WTC11 (cell line): ENCODE data around the gene DNM3. TPM values are rescaled to one million over a fixed set of nuclear protein-coding genes. Genes with fewer than 3 reads are reported as not detected.
A peak's percentile ranks its signal among the peaks of the same experiment; 100 is the strongest.

Experiments used
- ATAC-seq: fragments of 200-7000 bp; cut with Tn5 transposase; 2 replicates; pipeline ENCODE4 v1.10.0; 2021; ENCODE audit warnings: mild to moderate bottlenecking, moderate library complexity
- CTCF ChIA-PET: fragments of 300-600 bp; sonication (Branson Sonifier 250); formaldehyde crosslinking; loops from one replicate; lab custom pipeline; 2021; ENCODE audit warnings: antibody characterized with exemption; lab: Charles Lee
- POLR2A ChIA-PET: fragments of 350-600 bp; sonication (Branson Sonifier 250); formaldehyde crosslinking; loops from one replicate; lab custom pipeline; 2021; ENCODE audit warnings: antibody characterized with exemption; lab: Charles Lee
- DNase-seq: peaks from one replicate; pipeline ENCODE4 v3.0.0; 2021; ENCODE audit warnings: low spot score
- H3K27ac Mint-ChIP-seq: 2 replicates; pipeline ENCODE4 v1.8.0; 2021; ENCODE audit warnings: mixed read lengths
- H3K27me3 Mint-ChIP-seq: 2 replicates; pipeline ENCODE4 v1.8.0; 2021; ENCODE audit warnings: low read depth, mild to moderate bottlenecking, moderate library complexity, mixed read lengths
- H3K36me3 Mint-ChIP-seq: 2 replicates; pipeline ENCODE4 v1.8.0; 2021; ENCODE audit warnings: mixed read lengths
- H3K4me1 Mint-ChIP-seq: 2 replicates; pipeline ENCODE4 v1.8.0; 2022; ENCODE audit warnings: mixed read lengths
- H3K4me3 Mint-ChIP-seq: 2 replicates; pipeline ENCODE4 v1.8.0; 2021; ENCODE audit warnings: mild to moderate bottlenecking, moderate library complexity, mixed read lengths
- H3K9me3 Mint-ChIP-seq: 2 replicates; pipeline ENCODE4 v1.8.0; 2021; ENCODE audit warnings: mixed read lengths
- ATF1 ChIP-seq: sonication (generic); formaldehyde crosslinking; IDR thresholded peaks from 2 replicates; pipeline ENCODE4 v1.8.1; 2023; ENCODE audit warnings: mild to moderate bottlenecking, moderate library complexity, missing genetic modification reagents
- ATF6 ChIP-seq: sonication (generic); formaldehyde crosslinking; IDR thresholded peaks from 2 replicates; pipeline ENCODE4 v1.8.1; 2023; ENCODE audit warnings: mild to moderate bottlenecking, missing genetic modification reagents
- E2F1 ChIP-seq: sonication (generic); formaldehyde crosslinking; IDR thresholded peaks from 2 replicates; pipeline ENCODE4 v1.8.0; 2022; ENCODE audit warnings: mild to moderate bottlenecking, missing genetic modification reagents
- ELF4 ChIP-seq: sonication (generic); formaldehyde crosslinking; IDR thresholded peaks from 2 replicates; pipeline ENCODE4 v1.8.1; 2022; ENCODE audit warnings: low read depth, mild to moderate bottlenecking, moderate library complexity, missing genetic modification reagents
- IRF1 ChIP-seq: sonication (generic); formaldehyde crosslinking; IDR thresholded peaks from 2 replicates; pipeline ENCODE4 v1.8.0; 2023; ENCODE audit warnings: missing genetic modification reagents
- MXD4 ChIP-seq: fragments of 250-450 bp; sonication (Bioruptor Pico); IDR thresholded peaks from 2 replicates; pipeline ENCODE4 v1.8.0; 2021; ENCODE audit warnings: mild to moderate bottlenecking, moderate library complexity, borderline replicate concordance
- NFYB ChIP-seq: sonication (generic); formaldehyde crosslinking; conservative IDR thresholded peaks from 2 replicates; pipeline ENCODE4 v1.8.0; 2022; ENCODE audit warnings: low read depth, missing genetic modification reagents
- ZNF263 ChIP-seq: sonication (generic); formaldehyde crosslinking; IDR thresholded peaks from 2 replicates; pipeline ENCODE4 v1.8.1; 2022; ENCODE audit warnings: low read depth, mild to moderate bottlenecking, moderate library complexity, missing genetic modification reagents
- ZNF532 ChIP-seq: fragments of 250-450 bp; sonication (Bioruptor Pico); IDR thresholded peaks from 2 replicates; pipeline ENCODE4 v1.9.0; 2021; ENCODE audit warnings: mild to moderate bottlenecking, borderline replicate concordance
- total RNA-seq: library from RNA; stranded (reverse); gene quantifications from 3 replicates; pipeline ENCODE4 v1.2.3, GENCODE V29; 2021
- TF ChIP-seq, protein P1 (sequence below): sonication (generic); formaldehyde crosslinking; IDR thresholded peaks from 2 replicates; pipeline ENCODE4 v1.8.1; 2023; ENCODE audit warnings: mild to moderate bottlenecking, missing genetic modification reagents, moderate library complexity
- TF ChIP-seq, protein P2 (sequence below): sonication (generic); formaldehyde crosslinking; IDR thresholded peaks from 2 replicates; pipeline ENCODE4 v1.8.1; 2023; ENCODE audit warnings: mild to moderate bottlenecking, missing genetic modification reagents, moderate library complexity
- TF ChIP-seq, protein P3 (sequence below): fragments of 250-450 bp; sonication (Bioruptor Pico); IDR thresholded peaks from 2 replicates; pipeline ENCODE4 v1.9.0; 2021; ENCODE audit warnings: mild to moderate bottlenecking
- TF ChIP-seq, protein P4 (sequence below): sonication (generic); formaldehyde crosslinking; conservative IDR thresholded peaks from 2 replicates; pipeline ENCODE4 v1.8.1; 2022; ENCODE audit warnings: mild to moderate bottlenecking, missing genetic modification reagents
- TF ChIP-seq, protein P5 (sequence below): sonication (generic); formaldehyde crosslinking; IDR thresholded peaks from 2 replicates; pipeline ENCODE4 v1.8.0; 2023; ENCODE audit warnings: missing genetic modification reagents, mild to moderate bottlenecking, borderline replicate concordance
- TF ChIP-seq, protein P6 (sequence below): sonication (generic); formaldehyde crosslinking; IDR thresholded peaks from 2 replicates; pipeline ENCODE4 v1.8.1; 2022; ENCODE audit warnings: low read depth, missing genetic modification reagents, borderline replicate concordance

The DNM3 gene
- total RNA-seq, 1 experiment from 2014 or later, result 1.9 TPM

DNA sequence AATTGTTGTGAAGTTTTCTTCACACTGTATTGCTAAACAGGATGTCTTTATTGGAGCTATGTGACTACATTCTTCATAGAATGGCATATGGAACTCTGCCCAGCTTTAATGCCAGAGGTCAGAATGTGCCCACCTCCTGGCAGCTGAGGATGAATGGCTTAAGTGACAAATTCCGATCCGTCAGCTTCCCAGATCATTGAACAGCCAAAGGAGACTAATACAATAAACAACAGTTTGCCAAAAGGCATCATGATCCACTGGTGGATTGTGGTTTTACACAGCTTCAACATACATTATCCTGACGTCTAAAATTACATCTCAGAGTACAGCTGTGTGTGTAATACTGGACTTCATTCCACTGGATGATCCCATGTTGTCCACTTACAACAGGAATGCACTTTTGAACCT, 510.5 kb downstream of the DNM3 start:
- DNase-seq (no peak), ATAC-seq (no peak)
- Mint-ChIP-seq H3K9me3 (peaks cover 17% of the 10 kb centered on the region), H3K4me3 (no peak overlapping the region), H3K4me1 (peaks cover 12% of the 10 kb centered on the region), H3K27me3 (no peaks in the 10 kb centered on the region), H3K27ac (peak overlapping the region; percentile 13; the same call in 1 of the 2 replicates), H3K36me3 (peaks cover 14% of the 10 kb centered on the region)
- TF ChIP-seq E2F1 (CRISPR knock-in tag), result no peak
- no peak for TF ChIP-seq ELF4 (CRISPR knock-in tag)
- TF ChIP-seq, protein P1, sequence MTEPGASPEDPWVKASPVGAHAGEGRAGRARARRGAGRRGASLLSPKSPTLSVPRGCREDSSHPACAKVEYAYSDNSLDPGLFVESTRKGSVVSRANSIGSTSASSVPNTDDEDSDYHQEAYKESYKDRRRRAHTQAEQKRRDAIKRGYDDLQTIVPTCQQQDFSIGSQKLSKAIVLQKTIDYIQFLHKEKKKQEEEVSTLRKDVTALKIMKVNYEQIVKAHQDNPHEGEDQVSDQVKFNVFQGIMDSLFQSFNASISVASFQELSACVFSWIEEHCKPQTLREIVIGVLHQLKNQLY (CRISPR knock-in tag), result no peak
- TF ChIP-seq, protein P2, sequence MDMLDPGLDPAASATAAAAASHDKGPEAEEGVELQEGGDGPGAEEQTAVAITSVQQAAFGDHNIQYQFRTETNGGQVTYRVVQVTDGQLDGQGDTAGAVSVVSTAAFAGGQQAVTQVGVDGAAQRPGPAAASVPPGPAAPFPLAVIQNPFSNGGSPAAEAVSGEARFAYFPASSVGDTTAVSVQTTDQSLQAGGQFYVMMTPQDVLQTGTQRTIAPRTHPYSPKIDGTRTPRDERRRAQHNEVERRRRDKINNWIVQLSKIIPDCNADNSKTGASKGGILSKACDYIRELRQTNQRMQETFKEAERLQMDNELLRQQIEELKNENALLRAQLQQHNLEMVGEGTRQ, result no peak
- TF ChIP-seq, protein P3, sequence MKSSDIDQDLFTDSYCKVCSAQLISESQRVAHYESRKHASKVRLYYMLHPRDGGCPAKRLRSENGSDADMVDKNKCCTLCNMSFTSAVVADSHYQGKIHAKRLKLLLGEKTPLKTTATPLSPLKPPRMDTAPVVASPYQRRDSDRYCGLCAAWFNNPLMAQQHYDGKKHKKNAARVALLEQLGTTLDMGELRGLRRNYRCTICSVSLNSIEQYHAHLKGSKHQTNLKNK, result no peak
- TF ChIP-seq MXD4 (CRISPR knock-in tag), result no peak
- TF ChIP-seq ZNF532 (CRISPR knock-in tag), result no peak
- TF ChIP-seq, protein P4, sequence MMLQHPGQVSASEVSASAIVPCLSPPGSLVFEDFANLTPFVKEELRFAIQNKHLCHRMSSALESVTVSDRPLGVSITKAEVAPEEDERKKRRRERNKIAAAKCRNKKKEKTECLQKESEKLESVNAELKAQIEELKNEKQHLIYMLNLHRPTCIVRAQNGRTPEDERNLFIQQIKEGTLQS (CRISPR knock-in tag), result no peak
- TF ChIP-seq, protein P5, sequence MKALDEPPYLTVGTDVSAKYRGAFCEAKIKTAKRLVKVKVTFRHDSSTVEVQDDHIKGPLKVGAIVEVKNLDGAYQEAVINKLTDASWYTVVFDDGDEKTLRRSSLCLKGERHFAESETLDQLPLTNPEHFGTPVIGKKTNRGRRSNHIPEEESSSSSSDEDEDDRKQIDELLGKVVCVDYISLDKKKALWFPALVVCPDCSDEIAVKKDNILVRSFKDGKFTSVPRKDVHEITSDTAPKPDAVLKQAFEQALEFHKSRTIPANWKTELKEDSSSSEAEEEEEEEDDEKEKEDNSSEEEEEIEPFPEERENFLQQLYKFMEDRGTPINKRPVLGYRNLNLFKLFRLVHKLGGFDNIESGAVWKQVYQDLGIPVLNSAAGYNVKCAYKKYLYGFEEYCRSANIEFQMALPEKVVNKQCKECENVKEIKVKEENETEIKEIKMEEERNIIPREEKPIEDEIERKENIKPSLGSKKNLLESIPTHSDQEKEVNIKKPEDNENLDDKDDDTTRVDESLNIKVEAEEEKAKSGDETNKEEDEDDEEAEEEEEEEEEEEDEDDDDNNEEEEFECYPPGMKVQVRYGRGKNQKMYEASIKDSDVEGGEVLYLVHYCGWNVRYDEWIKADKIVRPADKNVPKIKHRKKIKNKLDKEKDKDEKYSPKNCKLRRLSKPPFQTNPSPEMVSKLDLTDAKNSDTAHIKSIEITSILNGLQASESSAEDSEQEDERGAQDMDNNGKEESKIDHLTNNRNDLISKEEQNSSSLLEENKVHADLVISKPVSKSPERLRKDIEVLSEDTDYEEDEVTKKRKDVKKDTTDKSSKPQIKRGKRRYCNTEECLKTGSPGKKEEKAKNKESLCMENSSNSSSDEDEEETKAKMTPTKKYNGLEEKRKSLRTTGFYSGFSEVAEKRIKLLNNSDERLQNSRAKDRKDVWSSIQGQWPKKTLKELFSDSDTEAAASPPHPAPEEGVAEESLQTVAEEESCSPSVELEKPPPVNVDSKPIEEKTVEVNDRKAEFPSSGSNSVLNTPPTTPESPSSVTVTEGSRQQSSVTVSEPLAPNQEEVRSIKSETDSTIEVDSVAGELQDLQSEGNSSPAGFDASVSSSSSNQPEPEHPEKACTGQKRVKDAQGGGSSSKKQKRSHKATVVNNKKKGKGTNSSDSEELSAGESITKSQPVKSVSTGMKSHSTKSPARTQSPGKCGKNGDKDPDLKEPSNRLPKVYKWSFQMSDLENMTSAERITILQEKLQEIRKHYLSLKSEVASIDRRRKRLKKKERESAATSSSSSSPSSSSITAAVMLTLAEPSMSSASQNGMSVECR (CRISPR knock-in tag), result no peak
- TF ChIP-seq IRF1, result no peak
- no peak for TF ChIP-seq ZNF263 (CRISPR knock-in tag)
- TF ChIP-seq, protein P6, sequence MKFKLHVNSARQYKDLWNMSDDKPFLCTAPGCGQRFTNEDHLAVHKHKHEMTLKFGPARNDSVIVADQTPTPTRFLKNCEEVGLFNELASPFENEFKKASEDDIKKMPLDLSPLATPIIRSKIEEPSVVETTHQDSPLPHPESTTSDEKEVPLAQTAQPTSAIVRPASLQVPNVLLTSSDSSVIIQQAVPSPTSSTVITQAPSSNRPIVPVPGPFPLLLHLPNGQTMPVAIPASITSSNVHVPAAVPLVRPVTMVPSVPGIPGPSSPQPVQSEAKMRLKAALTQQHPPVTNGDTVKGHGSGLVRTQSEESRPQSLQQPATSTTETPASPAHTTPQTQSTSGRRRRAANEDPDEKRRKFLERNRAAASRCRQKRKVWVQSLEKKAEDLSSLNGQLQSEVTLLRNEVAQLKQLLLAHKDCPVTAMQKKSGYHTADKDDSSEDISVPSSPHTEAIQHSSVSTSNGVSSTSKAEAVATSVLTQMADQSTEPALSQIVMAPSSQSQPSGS, result no peak
- TF ChIP-seq ATF1 (CRISPR knock-in tag), result no peak
- no peak for TF ChIP-seq ATF6 (CRISPR knock-in tag)
- TF ChIP-seq NFYB (CRISPR knock-in tag), result no peak
- POLR2A ChIA-PET, result no interaction called here
- CTCF ChIA-PET, result interaction anchor here (0.5 kb wide), 1 partner anchor 497 kb away, joined by 3 read pairs; no protein-coding TSS in a partner anchor
